CD4-positive, alpha-beta T cell (primary cell): Measurements from ENCODE around the gene PTRH1. TPM values are rescaled to one million over a fixed set of nuclear protein-coding genes. Genes with fewer than 3 reads are reported as not detected.
"Not testable (repeated sequence)": the region's sequence is repeated elsewhere in the genome, so short reads cannot be mapped to it uniquely, and the experiment has no call there.

Experiments used
- ATAC-seq: fragments of 200-7000 bp; cut with Tn5 transposase; one replicate; pipeline ENCODE4 v1.10.0; 2022; ENCODE audit warnings: mild to moderate bottlenecking; ENCODE audit not compliant: poor library complexity
- CTCF ChIA-PET: fragments of 350-600 bp; sonication (Branson Sonifier 250); formaldehyde crosslinking; loops from one replicate; lab custom pipeline; 2021; ENCODE audit warnings: antibody characterized with exemption, inconsistent platforms; lab: Charles Lee
- POLR2A ChIA-PET: fragments of 350-600 bp; sonication (Branson Sonifier 250); formaldehyde crosslinking; loops from one replicate; lab custom pipeline; 2021; ENCODE audit warnings: antibody characterized with exemption, inconsistent platforms; lab: Charles Lee
- DNase-seq, 14 experiments: peaks; one replicate each; pipeline ENCODE4 v3.0.0-alpha.2; 2013 to 2020; ENCODE audit warnings: mixed read lengths in 2 of 14
- H3K27ac ChIP-seq, 2 donors: one replicate each; pipeline versions ENCODE4 v1.5.1 to v1.7.0; 2013; ENCODE audit warnings: low read length in 2 of 2, low read depth in 1 of 2, mild to moderate bottlenecking in 1 of 2
- H3K27me3 ChIP-seq, 2 experiments: 1 replicate in 1 of 2; 2 replicates in 1 of 2; pipeline versions ENCODE4 v1.6.1 to v1.7.0; 2013; ENCODE audit warnings: low read length in 2 of 2, control low read depth in 1 of 2, mild to moderate bottlenecking in 1 of 2, moderate library complexity in 1 of 2; ENCODE audit not compliant: insufficient read depth in 2 of 2, control insufficient read depth in 1 of 2
- H3K36me3 ChIP-seq: one replicate; pipeline ENCODE4 v1.6.1; 2013; ENCODE audit warnings: low read length, control low read depth; ENCODE audit not compliant: insufficient read depth
- H3K4me1 ChIP-seq: one replicate; pipeline ENCODE4 v1.6.1; 2013; ENCODE audit warnings: low read length, control low read depth; ENCODE audit not compliant: insufficient read depth
- H3K4me3 ChIP-seq: one replicate; pipeline ENCODE4 v1.5.1; 2013; ENCODE audit warnings: mild to moderate bottlenecking, low read length, moderate library complexity
- H3K9me3 ChIP-seq, 2 experiments: 1 replicate in 1 of 2; 2 replicates in 1 of 2; pipeline versions ENCODE4 v1.6.1 to v1.7.0; 2013; ENCODE audit warnings: low read length in 2 of 2, mild to moderate bottlenecking in 2 of 2, control low read depth in 1 of 2, moderate library complexity in 1 of 2; ENCODE audit not compliant: control insufficient read depth in 1 of 2, insufficient read depth in 1 of 2
- H3K27ac Mint-ChIP-seq: one replicate; pipeline ENCODE4 v1.8.0; 2020; ENCODE audit warnings: mixed read lengths
- H3K27me3 Mint-ChIP-seq: one replicate; pipeline ENCODE4 v1.8.0; 2021; ENCODE audit warnings: mixed read lengths
- H3K36me3 Mint-ChIP-seq: one replicate; pipeline ENCODE4 v1.8.0; 2021; ENCODE audit warnings: low read depth, mixed read lengths
- H3K4me1 Mint-ChIP-seq: one replicate; pipeline ENCODE4 v1.8.0; 2021; ENCODE audit warnings: low read depth, mixed read lengths
- H3K4me3 Mint-ChIP-seq: one replicate; pipeline ENCODE4 v1.8.0; 2020; ENCODE audit warnings: mild to moderate bottlenecking, mixed read lengths
- H3K9me3 Mint-ChIP-seq: one replicate; pipeline ENCODE4 v1.8.0; 2020; ENCODE audit warnings: mixed read lengths
- intact Hi-C, 2 experiments: fragments of 100-400 bp; cut with DNase I in 1 of 2; cut with micrococcal nuclease in 1 of 2; formaldehyde crosslinking; loops; one replicate each; pipeline versions ENCODE4 v1.15.1 to v1.9.0; 2023 to 2025; cut with DNase I, micrococcal nuclease
- total RNA-seq, 174 experiments: library from RNA in 2 of 174; stranded (reverse) in 2 of 174; gene quantifications; one replicate each; pipeline ENCODE4 v1.2.3 and lab custom pipeline; 2021 to 2026
- TF ChIP-seq, protein P1 (sequence below): fragments of 200-600 bp; IDR thresholded peaks from one replicate; pipeline ENCODE4 v1.8.0; 2022; ENCODE audit warnings: antibody characterized with exemption, mild to moderate bottlenecking

The PTRH1 gene
- total RNA-seq, 2 experiments from 2014 or later, result 4.5 to 5.9 TPM

- POLR2A ChIA-PET, result interaction anchor here (1.2 to 1.5 kb wide), 2 partner anchors 9 to 23 kb away, joined by 3 to 4 read pairs; no protein-coding TSS in a partner anchor
- intact Hi-C loops, result no loop called here
These were observed 46.1 kb upstream of the PTRH1 start for GRCh38 chr9:127761491-127761956.

GRCh38 chr9:127761061-127761460, 45.6 kb upstream of the PTRH1 start:
- Mint-ChIP-seq H3K36me3 (peaks cover 63% of the 10 kb centered on the region), H3K9me3 (no peaks in the 10 kb centered on the region), H3K4me1 (peaks cover 40% of the 10 kb centered on the region), H3K4me3 (no peak overlapping the region), H3K27me3 (no peaks in the 10 kb centered on the region), H3K27ac (no peak overlapping the region)
- H3K27ac ChIP-seq, result no peak overlapping the region
- POLR2A ChIA-PET, result interaction anchor here (1.2 to 1.5 kb wide), 2 partner anchors 10 to 24 kb away, joined by 3 to 4 read pairs; no protein-coding TSS in a partner anchor
- TF ChIP-seq, protein P1, sequence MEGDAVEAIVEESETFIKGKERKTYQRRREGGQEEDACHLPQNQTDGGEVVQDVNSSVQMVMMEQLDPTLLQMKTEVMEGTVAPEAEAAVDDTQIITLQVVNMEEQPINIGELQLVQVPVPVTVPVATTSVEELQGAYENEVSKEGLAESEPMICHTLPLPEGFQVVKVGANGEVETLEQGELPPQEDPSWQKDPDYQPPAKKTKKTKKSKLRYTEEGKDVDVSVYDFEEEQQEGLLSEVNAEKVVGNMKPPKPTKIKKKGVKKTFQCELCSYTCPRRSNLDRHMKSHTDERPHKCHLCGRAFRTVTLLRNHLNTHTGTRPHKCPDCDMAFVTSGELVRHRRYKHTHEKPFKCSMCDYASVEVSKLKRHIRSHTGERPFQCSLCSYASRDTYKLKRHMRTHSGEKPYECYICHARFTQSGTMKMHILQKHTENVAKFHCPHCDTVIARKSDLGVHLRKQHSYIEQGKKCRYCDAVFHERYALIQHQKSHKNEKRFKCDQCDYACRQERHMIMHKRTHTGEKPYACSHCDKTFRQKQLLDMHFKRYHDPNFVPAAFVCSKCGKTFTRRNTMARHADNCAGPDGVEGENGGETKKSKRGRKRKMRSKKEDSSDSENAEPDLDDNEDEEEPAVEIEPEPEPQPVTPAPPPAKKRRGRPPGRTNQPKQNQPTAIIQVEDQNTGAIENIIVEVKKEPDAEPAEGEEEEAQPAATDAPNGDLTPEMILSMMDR, result no peak
- DNase-seq (no peak), ATAC-seq (no peak)
- peaks cover 84% of the 10 kb centered on the region for H3K36me3 ChIP-seq
- CTCF ChIA-PET, result interaction anchor here (0.6 kb wide), 1 partner anchor 9 kb away, joined by 3 read pairs; no protein-coding TSS in a partner anchor
- no peak overlapping the region for H3K4me3 ChIP-seq
- H3K9me3 ChIP-seq, result no peaks in the 10 kb centered on the region
- H3K4me1 ChIP-seq, result peaks cover 42% of the 10 kb centered on the region
- intact Hi-C loops, result no loop called here
- H3K27me3 ChIP-seq, result no peaks in the 10 kb centered on the region

More at GRCh38 chr9:127761491-127761956, 46.1 kb upstream of the PTRH1 start:
- H3K27ac Mint-ChIP-seq, result no peak overlapping the region
- TF ChIP-seq, protein P1, result no peak
- H3K27ac ChIP-seq, result no peak overlapping the region
- H3K36me3 Mint-ChIP-seq, result peaks cover 67% of the 10 kb centered on the region
- H3K9me3 ChIP-seq, result no peaks in the 10 kb centered on the region
- no peak overlapping the region for H3K4me3 ChIP-seq
- peaks cover 83% of the 10 kb centered on the region for H3K36me3 ChIP-seq
- H3K4me1 ChIP-seq, result peaks cover 47% of the 10 kb centered on the region
- H3K4me3 Mint-ChIP-seq, result no peak overlapping the region
- CTCF ChIA-PET, result interaction anchor here (3.6 kb wide), 1 partner anchor 27 kb away, joined by 13 read pairs; the partner anchor contains the start of gene TOR2A
- no peak for ATAC-seq
- no peaks in the 10 kb centered on the region for H3K9me3 Mint-ChIP-seq
- peaks cover 44% of the 10 kb centered on the region for H3K4me1 Mint-ChIP-seq
- H3K27me3 Mint-ChIP-seq, result no peaks in the 10 kb centered on the region
- H3K27me3 ChIP-seq, result no peaks in the 10 kb centered on the region
- DNase-seq, result no peak

- POLR2A ChIA-PET, result no interaction called here
- Histone ChIP-seq H3K27ac (no peak overlapping the region), H3K36me3 (peaks cover 74% of the 10 kb centered on the region), H3K4me1 (peaks cover 25% of the 10 kb centered on the region), H3K27me3 (no peaks in the 10 kb centered on the region), H3K9me3 (no peaks in the 10 kb centered on the region), H3K4me3 (no peak overlapping the region)
- TF ChIP-seq, protein P1, result no peak
- intact Hi-C loops, result no loop called here
- Mint-ChIP-seq H3K27ac (peak overlapping the region; percentile 21), H3K27me3 (no peaks in the 10 kb centered on the region), H3K36me3 (peaks cover 40% of the 10 kb centered on the region), H3K4me3 (no peak overlapping the region), H3K4me1 (peaks cover 21% of the 10 kb centered on the region), H3K9me3 (no peaks in the 10 kb centered on the region)
- DNase-seq, result no peak
- ATAC-seq, result no peak
- CTCF ChIA-PET, result no interaction called here
These were observed 43.4 kb upstream of the PTRH1 start for GRCh38 chr9:127758843-127759242.

GRCh38 chr9:127756776-127757175, 41.3 kb upstream of the PTRH1 start:
- POLR2A ChIA-PET, result interaction anchor here (1.8 kb wide), 1 partner anchor 29 kb away, joined by 7 read pairs; the partner anchor contains the start of gene CDK9
- intact Hi-C loops, result not testable (repeated sequence)

More at GRCh38 chr9:127756776-127757175, 41.3 kb upstream of the PTRH1 start:
- ATAC-seq, H3K4me1 ChIP-seq, H3K27ac ChIP-seq, H3K4me1 Mint-ChIP-seq, H3K27me3 ChIP-seq, H3K9me3 Mint-ChIP-seq, DNase-seq, H3K4me3 ChIP-seq, H3K27me3 Mint-ChIP-seq, H3K4me3 Mint-ChIP-seq, H3K27ac Mint-ChIP-seq, H3K9me3 ChIP-seq: not testable (repeated sequence)
- peaks cover 68% of the 10 kb centered on the region for H3K36me3 ChIP-seq
- H3K36me3 Mint-ChIP-seq, result peaks cover 39% of the 10 kb centered on the region
- CTCF ChIA-PET, result interaction anchor here (0.6 to 1.1 kb wide), 4 partner anchors 21 to 137 kb away, joined by 3 to 4 read pairs (median 3); no protein-coding TSS in a partner anchor
